ENCODE data around the gene COL21A1.

- TF ChIP-seq CTCF (IDR thresholded peaks at IDR 0.05): no peak
- no peak for TF ChIP-seq POLR2A (IDR thresholded peaks at IDR 0.05)
Measured at GRCh38 chr6:56115715-56116114, 131.7 kb downstream of the COL21A1 start.
